GM12865 (cell line): ENCODE results near the gene HNRNPL.
"Not testable (repeated sequence)": the region's sequence is repeated elsewhere in the genome, so short reads cannot be mapped to it uniquely, and the experiment has no call there.

Source experiments
- DNase-seq: peaks from one replicate; pipeline ENCODE4 v3.0.0; 2010; ENCODE audit warnings: low read depth
- H3K4me3 ChIP-seq: 2 replicates; pipeline ENCODE4 v1.5.1; 2011; ENCODE audit warnings: mild to moderate bottlenecking, low read depth, low read length, control low read depth
- TF ChIP-seq, protein P1 (sequence below): IDR thresholded peaks from 2 replicates; pipeline ENCODE4 v1.5.1; 2011; ENCODE audit warnings: low read length, control low read depth, low read depth, inconsistent platforms; ENCODE audit not compliant: insufficient read depth; ENCODE audit errors: missing control alignments

HNRNPL gene

DNA sequence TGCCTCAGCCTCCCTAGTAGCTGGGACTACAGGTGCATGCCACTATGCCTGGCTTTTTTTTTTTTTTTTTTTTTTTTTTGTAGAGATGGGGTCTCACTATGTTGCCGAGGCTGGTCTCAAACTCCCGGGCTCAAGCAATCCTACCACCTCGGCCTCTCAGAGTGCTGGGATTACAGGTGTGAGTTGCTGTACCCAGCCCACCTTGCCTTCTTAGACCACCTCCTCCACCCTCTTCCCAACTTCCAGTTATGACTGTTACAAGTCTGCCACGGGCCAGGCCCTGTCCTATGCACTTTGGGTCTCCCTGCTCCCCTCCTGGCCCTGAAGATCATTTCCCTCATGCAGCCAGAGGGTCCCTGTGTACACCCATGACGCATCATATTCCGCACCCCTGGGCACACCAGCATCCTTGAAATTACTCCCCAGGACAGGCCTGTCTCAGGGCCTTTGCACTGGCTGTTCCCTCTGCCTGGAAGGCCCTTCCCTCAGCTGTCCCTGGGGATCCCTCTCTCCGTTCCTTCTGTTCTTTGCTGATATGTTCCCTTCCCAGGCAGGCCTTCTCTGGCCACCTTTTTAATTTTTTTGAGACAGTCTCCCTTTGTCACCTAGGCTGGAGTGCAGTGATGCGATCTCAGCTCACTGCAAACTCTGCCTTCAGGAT lies 40.1 kb downstream of the HNRNPL start:
- no peak for DNase-seq
- TF ChIP-seq, protein P1, sequence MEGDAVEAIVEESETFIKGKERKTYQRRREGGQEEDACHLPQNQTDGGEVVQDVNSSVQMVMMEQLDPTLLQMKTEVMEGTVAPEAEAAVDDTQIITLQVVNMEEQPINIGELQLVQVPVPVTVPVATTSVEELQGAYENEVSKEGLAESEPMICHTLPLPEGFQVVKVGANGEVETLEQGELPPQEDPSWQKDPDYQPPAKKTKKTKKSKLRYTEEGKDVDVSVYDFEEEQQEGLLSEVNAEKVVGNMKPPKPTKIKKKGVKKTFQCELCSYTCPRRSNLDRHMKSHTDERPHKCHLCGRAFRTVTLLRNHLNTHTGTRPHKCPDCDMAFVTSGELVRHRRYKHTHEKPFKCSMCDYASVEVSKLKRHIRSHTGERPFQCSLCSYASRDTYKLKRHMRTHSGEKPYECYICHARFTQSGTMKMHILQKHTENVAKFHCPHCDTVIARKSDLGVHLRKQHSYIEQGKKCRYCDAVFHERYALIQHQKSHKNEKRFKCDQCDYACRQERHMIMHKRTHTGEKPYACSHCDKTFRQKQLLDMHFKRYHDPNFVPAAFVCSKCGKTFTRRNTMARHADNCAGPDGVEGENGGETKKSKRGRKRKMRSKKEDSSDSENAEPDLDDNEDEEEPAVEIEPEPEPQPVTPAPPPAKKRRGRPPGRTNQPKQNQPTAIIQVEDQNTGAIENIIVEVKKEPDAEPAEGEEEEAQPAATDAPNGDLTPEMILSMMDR = no peak
- H3K4me3 ChIP-seq = no peak overlapping the region

DNA sequence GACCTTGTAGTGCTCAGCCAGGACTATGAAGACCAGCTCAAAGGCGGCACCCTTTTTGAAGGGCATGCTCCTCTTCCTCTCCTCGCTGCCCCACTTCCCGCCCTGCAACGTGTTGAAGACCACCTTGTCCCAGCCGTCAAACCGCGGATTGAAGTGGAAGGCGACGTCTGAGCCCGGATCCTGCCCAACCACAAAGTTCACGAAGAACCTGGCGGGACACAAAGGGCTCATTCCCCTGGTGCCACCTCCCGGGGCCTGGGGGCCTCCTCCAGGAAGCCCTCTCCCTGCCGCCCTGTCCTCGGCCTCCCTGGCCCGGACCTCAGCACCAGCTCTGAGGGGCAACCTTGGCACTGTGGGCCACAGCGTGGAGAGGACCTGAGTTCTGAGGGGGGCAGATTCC lies 41.0 kb downstream of the HNRNPL start:
- no peak overlapping the region for H3K4me3 ChIP-seq
- TF ChIP-seq, protein P1 = no peak

DNA sequence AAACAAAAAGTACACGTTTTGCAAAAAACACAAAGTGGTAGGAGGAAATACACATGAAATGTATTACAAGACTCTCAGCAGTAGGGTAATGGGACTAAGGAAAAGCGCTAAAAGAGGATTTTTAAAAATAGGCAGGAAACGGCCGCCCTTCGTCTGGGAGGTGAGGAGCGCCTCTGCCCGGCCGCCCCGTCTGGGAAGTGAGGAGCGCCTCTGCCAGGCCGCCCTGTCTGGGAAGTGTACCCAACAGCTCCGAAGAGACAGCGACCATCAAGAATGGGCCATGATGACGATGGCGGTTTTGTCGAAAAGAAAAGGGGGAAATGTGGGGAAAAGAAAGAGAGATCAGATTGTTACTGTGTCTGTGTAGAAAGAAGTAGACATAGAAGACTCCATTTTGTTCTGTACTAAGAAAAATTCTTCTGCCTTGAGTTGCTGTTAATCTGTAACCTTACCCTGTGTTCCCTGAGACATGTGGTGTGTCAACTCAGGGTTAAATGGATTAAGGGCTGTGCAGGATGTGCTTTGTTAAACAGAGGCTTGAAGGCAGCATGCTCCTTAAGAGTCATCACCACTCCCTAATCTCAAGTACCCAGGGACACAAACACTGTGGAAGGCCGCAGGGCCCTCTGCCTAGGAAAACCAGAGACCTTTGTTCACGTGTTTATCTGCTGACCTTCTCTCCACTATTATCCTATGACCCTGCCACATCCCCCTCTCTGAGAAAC lies 42.2 kb downstream of the HNRNPL start:
- H3K4me3 ChIP-seq, DNase-seq: not testable (repeated sequence)

More for the DNA sequence above, 41.0 kb downstream of the HNRNPL start:
- DNase-seq = no peak

DNA sequence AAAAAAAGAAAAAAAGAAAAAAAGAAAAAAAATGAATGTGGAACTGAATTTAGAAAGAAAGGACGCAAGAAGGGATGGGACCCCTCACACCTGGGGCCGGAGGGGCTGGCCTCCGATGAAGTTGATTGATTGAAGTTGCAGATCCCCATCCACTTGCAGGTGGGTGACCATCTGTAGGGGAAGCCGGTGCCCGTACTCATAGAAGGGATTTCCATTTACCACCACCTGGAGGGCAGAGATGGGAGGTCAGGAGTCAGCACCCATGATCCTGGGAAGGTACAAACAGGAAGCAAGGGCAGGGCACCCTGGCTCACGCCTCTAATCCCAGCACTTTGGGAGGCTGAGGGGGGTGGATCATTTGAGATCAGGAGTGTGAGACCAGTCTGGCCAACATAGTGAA lies 43.4 kb downstream of the HNRNPL start:
- H3K4me3 ChIP-seq = no peak overlapping the region
- DNase-seq = no peak
- TF ChIP-seq, protein P1 = no peak

DNA sequence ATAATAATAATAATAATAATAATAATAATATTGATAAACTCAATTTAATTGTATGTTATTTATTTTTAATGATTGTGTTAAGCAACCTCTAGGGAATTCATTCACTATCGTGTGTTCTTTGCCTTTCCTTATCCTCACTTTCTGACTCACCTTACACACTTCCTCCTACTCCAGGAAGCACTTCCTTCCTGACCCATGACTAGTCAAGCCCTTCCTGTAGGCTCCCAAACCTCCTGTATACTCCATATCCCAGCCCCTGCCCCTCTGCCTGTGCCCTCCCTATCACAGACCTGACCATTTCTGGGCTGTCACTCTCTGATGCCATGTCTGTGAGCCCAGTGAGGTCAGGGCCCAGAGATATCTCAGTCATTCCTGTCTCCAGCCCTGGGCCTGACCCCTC lies 44.6 kb downstream of the HNRNPL start:
- H3K4me3 ChIP-seq = no peak overlapping the region
- no peak for DNase-seq
- TF ChIP-seq, protein P1 = no peak

DNA sequence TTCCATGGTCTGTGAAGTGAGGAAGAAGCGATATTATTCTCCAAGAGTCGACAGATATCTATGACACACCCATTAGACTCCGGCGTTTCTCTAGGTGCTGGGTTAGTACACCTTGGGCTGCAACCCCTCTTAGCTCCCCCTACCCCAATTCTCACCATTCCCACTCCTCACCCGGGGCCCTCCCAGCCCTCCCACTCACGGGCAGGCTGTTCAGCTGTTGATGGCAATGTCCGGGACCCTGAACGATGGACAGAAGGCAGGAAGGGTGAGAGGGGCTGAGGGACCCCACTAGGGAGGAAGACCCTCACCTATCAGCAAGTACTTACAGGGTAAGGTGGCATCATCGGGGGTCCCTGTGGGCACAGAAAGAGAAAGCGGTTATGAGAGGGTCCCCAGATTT lies 46.2 kb downstream of the HNRNPL start:
- DNase-seq = no peak
- TF ChIP-seq, protein P1 = no peak
- no peak overlapping the region for H3K4me3 ChIP-seq

DNA sequence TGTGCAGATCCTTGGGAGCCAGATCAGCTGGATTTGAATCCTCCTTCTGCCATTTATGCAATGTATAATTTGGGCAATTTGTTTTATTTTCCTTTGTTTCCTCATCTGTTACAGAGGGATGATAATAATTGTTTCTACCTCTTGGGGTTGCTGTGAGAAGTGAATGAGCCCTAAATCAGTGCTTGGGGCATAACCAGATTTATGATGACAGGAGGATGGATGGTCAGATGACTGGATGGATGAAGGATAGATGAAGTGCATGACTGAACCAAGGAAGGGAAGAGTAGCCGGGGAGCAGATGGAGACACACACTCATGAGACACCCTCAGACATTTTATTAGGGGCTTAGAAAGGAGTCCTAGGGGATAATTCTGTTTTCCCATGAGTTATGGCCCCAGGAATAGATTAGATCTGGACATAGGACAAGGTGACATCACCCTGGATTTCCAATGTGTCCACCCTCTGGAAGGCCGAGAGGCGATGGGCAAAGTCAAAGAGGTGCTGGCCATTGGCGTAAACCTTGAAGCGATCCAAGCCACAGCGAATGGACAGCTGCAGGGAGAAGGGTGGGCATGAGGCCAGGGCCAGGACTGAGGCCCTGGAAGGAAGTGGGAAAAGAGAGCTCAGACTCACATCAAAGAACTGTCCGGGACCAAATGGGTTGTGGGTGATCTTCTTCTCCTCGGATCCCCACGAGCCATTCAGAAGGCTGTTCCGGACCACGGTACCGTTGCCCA lies 48.3 kb downstream of the HNRNPL start:
- H3K4me3 ChIP-seq = no peak overlapping the region
- TF ChIP-seq, protein P1 = no peak
- DNase-seq = no peak
